PC-9 (cell line): ENCODE data around the gene DUSP9. TPM values are rescaled to one million over a fixed set of nuclear protein-coding genes. Genes with fewer than 3 reads are reported as not detected.

ENCODE experiments used
- BruUV-seq: library from RNA; stranded (reverse); fragments of 400-500 nt; replicated peaks from 2 replicates; lab custom pipeline; 2021; lab: Mats Ljungman, UMichigan
- CTCF ChIA-PET: fragments of 300-600 bp; sonication (Branson Sonifier 250); formaldehyde crosslinking; loops from one replicate; lab custom pipeline; 2022; ENCODE audit warnings: antibody characterized with exemption; lab: Charles Lee
- POLR2A ChIA-PET: fragments of 300-600 bp; sonication (Branson Sonifier 250); formaldehyde crosslinking; loops from one replicate; lab custom pipeline; 2022; ENCODE audit warnings: antibody characterized with exemption; ENCODE audit not compliant: unreplicated experiment; lab: Charles Lee
- DNase-seq, 2 experiments: peaks; one replicate each; pipeline versions ENCODE4 v3.0.0 to v3.0.0-alpha.2; 2015 to 2022; ENCODE audit warnings: mixed read lengths in 1 of 2
- H2AFZ ChIP-seq: fragments of 200-600 bp; sonication (generic); 2 replicates; pipeline ENCODE4 v1.8.1; 2017; ENCODE audit warnings: antibody characterized with exemption
- H3F3A ChIP-seq: fragments of 200-600 bp; sonication (generic); 2 replicates; pipeline ENCODE4 v1.8.1; 2017; ENCODE audit warnings: antibody characterized with exemption, mild to moderate bottlenecking, low read depth; ENCODE audit not compliant: insufficient read depth
- H3K27ac ChIP-seq: fragments of 200-600 bp; sonication (generic); 2 replicates; pipeline ENCODE4 v1.6.1; 2016; ENCODE audit warnings: mixed run types
- H3K27me3 ChIP-seq: fragments of 200-600 bp; sonication (generic); 2 replicates; pipeline ENCODE4 v1.6.1; 2016; ENCODE audit warnings: low read depth, mixed run types; ENCODE audit not compliant: insufficient read depth
- H3K36me3 ChIP-seq: fragments of 200-600 bp; sonication (generic); 2 replicates; pipeline ENCODE4 v1.6.1; 2016; ENCODE audit warnings: low read depth, mixed run types
- H3K4me1 ChIP-seq: fragments of 200-600 bp; sonication (generic); replicated peaks from 2 replicates; pipeline ENCODE4 v1.6.1; 2016; ENCODE audit warnings: mixed run types; ENCODE audit not compliant: insufficient read depth
- H3K4me2 ChIP-seq: fragments of 200-600 bp; sonication (generic); 2 replicates; pipeline ENCODE4 v1.6.1; 2017; ENCODE audit warnings: mixed run types
- H3K4me3 ChIP-seq: fragments of 200-600 bp; sonication (generic); 2 replicates; pipeline ENCODE4 v1.6.1; 2016; ENCODE audit warnings: mixed run types
- H3K79me2 ChIP-seq: fragments of 200-600 bp; sonication (generic); 2 replicates; pipeline ENCODE4 v1.6.1; 2017; ENCODE audit warnings: low read depth, mixed run types
- H3K9me2 ChIP-seq: fragments of 200-600 bp; sonication (generic); 2 replicates; pipeline ENCODE4 v1.8.1; 2017; ENCODE audit warnings: mild to moderate bottlenecking; ENCODE audit not compliant: insufficient read depth
- H3K9me3 ChIP-seq: fragments of 200-600 bp; sonication (generic); 2 replicates; pipeline ENCODE4 v1.8.1; 2016; ENCODE audit warnings: low read depth; ENCODE audit not compliant: insufficient read depth
- H4K20me1 ChIP-seq: fragments of 200-600 bp; sonication (generic); 2 replicates; pipeline ENCODE4 v1.8.1; 2017; ENCODE audit not compliant: insufficient read depth
- EZH2 ChIP-seq: fragments of 200-600 bp; sonication (generic); IDR thresholded peaks from 2 replicates; pipeline ENCODE4 v1.8.0; 2017; ENCODE audit warnings: antibody characterized with exemption, low read depth
- intact Hi-C: fragments of 100-400 bp; cut with micrococcal nuclease; formaldehyde crosslinking; loops from one replicate; pipeline ENCODE4 v1.10.0; 2022; ENCODE audit not compliant: unreplicated experiment
- total RNA-seq: library from RNA; stranded (reverse); gene quantifications from 2 replicates; pipeline ENCODE4 v1.2.3, GENCODE V29; 2021
- TF ChIP-seq, protein P1 (sequence below): fragments of 200-600 bp; sonication (generic); conservative IDR thresholded peaks from 2 replicates; pipeline ENCODE4 v1.6.1; 2017; ENCODE audit warnings: mixed run types, antibody characterized with exemption, mild to moderate bottlenecking, moderate library complexity

The DUSP9 gene
- total RNA-seq, 1 experiment from 2014 or later, result 1.3 TPM

DNA sequence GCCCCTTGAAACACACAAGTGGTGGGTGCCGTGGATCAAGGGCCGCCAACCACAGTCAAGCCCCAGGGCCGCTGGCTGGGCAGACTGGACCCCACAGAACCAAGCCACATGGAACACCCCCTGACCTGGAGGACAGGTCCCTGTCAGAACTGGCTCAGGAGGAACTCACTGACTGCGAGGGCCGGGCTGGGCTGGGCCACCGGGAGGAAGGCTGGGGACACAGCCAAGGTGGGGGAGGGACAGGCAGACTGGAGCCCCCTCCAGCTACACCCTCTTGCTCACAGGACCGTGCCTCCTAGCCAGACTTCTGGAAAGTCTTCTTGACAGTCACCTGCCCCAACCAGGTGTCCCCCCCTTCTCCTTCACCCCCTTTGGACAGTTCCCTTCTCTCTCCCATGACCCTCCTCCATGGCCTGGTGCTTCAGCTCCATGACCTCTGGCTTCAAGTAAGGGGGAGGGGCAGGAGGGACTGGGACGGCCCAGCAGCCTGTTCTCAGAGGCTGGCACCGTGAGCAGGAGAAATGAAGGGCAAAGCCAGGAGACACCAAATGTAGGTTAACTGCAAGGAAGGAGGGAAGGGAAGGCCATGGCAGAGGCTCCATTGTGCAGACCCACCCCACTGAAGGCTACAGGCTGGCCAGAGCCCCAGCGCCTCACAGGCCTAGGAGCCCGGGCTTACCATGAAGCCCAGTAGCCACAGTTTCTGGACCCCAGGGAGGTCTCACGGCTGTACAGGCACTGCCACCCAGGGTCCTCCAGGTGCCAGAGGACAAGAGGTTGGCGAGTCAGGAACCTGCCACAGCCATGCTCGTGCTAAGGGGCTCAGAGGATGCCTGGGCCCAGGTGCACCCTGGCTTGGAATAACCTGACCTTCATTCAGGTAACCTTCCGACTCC, 22.6 kb upstream of the DUSP9 start:
- H3K4me2 ChIP-seq, result no peak overlapping the region
- POLR2A ChIA-PET, result interaction anchor here (0.6 kb wide), 1 partner anchor 16 kb away, joined by 3 read pairs; no protein-coding TSS in a partner anchor
- H3K27ac ChIP-seq, result no peak overlapping the region
- no peaks in the 10 kb centered on the region for H3K79me2 ChIP-seq
- CTCF ChIA-PET, result no interaction called here
- no TSS peak for BruUV-seq
- no peaks in the 10 kb centered on the region for H3K9me2 ChIP-seq
- H3K9me3 ChIP-seq, result no peaks in the 10 kb centered on the region
- H4K20me1 ChIP-seq, result no peaks in the 10 kb centered on the region
- no peak overlapping the region for H3K4me3 ChIP-seq
- intact Hi-C loops, result no loop called here
- H3K36me3 ChIP-seq, result no peaks in the 10 kb centered on the region
- H3F3A ChIP-seq, result no peaks in the 10 kb centered on the region
- H2AFZ ChIP-seq, result no peak overlapping the region
- TF ChIP-seq EZH2, result no peak
- TF ChIP-seq, protein P1, sequence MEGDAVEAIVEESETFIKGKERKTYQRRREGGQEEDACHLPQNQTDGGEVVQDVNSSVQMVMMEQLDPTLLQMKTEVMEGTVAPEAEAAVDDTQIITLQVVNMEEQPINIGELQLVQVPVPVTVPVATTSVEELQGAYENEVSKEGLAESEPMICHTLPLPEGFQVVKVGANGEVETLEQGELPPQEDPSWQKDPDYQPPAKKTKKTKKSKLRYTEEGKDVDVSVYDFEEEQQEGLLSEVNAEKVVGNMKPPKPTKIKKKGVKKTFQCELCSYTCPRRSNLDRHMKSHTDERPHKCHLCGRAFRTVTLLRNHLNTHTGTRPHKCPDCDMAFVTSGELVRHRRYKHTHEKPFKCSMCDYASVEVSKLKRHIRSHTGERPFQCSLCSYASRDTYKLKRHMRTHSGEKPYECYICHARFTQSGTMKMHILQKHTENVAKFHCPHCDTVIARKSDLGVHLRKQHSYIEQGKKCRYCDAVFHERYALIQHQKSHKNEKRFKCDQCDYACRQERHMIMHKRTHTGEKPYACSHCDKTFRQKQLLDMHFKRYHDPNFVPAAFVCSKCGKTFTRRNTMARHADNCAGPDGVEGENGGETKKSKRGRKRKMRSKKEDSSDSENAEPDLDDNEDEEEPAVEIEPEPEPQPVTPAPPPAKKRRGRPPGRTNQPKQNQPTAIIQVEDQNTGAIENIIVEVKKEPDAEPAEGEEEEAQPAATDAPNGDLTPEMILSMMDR, result no peak
- H3K4me1 ChIP-seq, result no peaks in the 10 kb centered on the region
- DNase-seq, result no peak
- peaks cover 63% of the 10 kb centered on the region for H3K27me3 ChIP-seq

DNA sequence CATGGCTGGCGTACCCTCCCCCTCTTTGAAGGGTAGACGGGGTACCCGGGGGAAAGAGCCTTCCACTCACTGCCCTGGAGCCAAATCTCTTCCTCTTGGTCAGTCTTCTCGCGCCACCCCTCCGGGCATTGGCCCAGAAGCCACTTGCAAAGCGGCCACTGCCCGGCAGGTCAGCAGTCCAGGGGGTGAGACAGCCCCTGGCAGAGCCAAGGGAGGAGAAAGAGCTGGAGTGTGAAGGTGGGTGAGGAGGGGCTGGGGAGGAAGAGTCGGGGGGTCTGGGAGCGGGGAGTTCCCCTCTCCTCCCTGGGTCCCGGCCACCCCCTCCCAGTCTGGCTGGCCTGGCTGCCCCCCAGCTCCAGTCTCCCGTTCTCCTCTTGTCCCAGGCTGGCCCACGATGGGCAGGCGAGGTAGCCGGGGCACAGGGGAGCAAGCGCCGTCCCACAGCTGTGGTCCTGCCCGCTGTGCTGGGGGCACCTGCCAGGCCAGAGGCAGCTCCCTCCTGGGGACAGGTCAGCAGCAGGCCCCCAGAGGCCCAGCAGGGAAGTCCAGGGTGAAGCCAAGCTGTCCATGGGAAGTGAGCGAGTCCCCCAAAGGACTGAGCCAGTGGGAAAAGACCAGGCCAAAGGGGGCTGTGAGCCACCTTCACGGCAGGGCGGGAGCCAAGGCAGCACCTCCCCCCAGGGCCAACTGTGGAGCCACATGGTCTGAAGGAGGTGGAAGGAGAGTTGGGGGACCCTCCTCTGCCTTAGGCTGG, 21.6 kb upstream of the DUSP9 start:
- Histone ChIP-seq H3K9me2 (no peaks in the 10 kb centered on the region), H3K4me3 (no peak overlapping the region), H3K9me3 (no peaks in the 10 kb centered on the region), H3F3A (no peaks in the 10 kb centered on the region), H3K27ac (no peak overlapping the region), H2AFZ (no peak overlapping the region), H3K79me2 (no peaks in the 10 kb centered on the region), H4K20me1 (no peaks in the 10 kb centered on the region), H3K4me2 (no peak overlapping the region), H3K27me3 (peaks cover 73% of the 10 kb centered on the region), H3K4me1 (no peaks in the 10 kb centered on the region), H3K36me3 (no peaks in the 10 kb centered on the region)
- TF ChIP-seq, protein P1, result no peak
- TF ChIP-seq EZH2, result no peak
- DNase-seq, result no peak
- ChIA-PET POLR2A (no interaction called here), CTCF (no interaction called here)
- no TSS peak for BruUV-seq
- intact Hi-C loops, result no loop called here

DNA sequence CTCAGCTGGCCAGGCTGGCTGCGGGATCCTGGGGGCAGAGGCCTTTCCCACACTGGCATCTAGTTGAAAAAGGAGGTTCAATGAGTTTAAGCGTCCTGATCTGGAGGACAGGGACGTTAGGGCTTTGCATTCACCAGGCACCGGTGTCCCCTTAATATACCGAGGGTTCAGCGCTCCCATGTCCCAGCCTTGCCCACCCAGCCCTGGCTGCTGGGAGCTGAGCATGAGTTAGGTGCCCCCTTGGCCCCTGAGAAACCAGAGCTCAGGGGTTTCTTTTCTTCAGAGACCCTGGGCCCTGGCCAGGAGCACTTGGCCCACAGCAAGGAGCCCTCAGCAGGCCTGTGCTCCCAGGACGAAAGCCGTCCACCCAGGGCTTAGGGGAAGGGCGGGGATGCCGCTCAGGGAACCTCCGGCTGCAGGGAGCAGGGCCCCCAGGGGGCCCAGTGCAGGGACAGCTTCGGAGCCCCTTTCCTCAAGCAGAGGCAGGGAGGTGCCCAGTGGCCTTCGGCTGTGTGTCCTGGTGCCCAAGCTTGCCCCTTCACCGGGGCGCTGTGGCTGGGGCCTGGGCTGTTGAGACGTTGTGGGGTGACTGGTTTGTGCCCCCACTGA, 20.9 kb upstream of the DUSP9 start:
- Histone ChIP-seq H3K4me1 (no peaks in the 10 kb centered on the region), H3K4me3 (no peak overlapping the region), H3K4me2 (no peak overlapping the region), H2AFZ (no peak overlapping the region), H3K79me2 (no peaks in the 10 kb centered on the region), H3K36me3 (no peaks in the 10 kb centered on the region), H3K27ac (no peak overlapping the region), H3K9me2 (no peaks in the 10 kb centered on the region), H3K27me3 (peaks cover 80% of the 10 kb centered on the region), H3F3A (no peaks in the 10 kb centered on the region), H3K9me3 (no peaks in the 10 kb centered on the region), H4K20me1 (no peaks in the 10 kb centered on the region)
- no peak for TF ChIP-seq EZH2
- TF ChIP-seq, protein P1, result no peak
- ChIA-PET CTCF (no interaction called here), POLR2A (no interaction called here)
- no TSS peak for BruUV-seq
- no peak for DNase-seq
- intact Hi-C loops, result no loop called here
